Activated CD8-positive, alpha-beta memory T cell treated with anti-CD3 and anti-CD28 coated beads, Interleukin-2, amount 10 ng/mL, durations not matched to agents 7 days and 5 days (primary cell): ENCODE results near the gene C1QTNF3. TPM values are rescaled to one million over a fixed set of nuclear protein-coding genes. Genes with fewer than 3 reads are reported as not detected.
"Not testable (repeated sequence)": the region's sequence is repeated elsewhere in the genome, so short reads cannot be mapped to it uniquely, and the experiment has no call there.

Source experiments
- ATAC-seq: fragments of 150-1000 bp; cut with Tn5 transposase; one replicate; pipeline ENCODE4 v1.10.0; 2021; ENCODE audit warnings: moderate library complexity
- CTCF ChIA-PET: fragments of 350-600 bp; sonication (Branson Sonifier 250); formaldehyde crosslinking; loops from one replicate; lab custom pipeline; 2021; ENCODE audit warnings: antibody characterized with exemption; lab: Charles Lee
- DNase-seq: peaks from one replicate; pipeline ENCODE4 v3.0.0-alpha.2; 2020
- H3K27ac Mint-ChIP-seq: one replicate; pipeline ENCODE4 v1.8.0; 2021; ENCODE audit warnings: mild to moderate bottlenecking, mixed read lengths
- H3K27me3 Mint-ChIP-seq: one replicate; pipeline ENCODE4 v1.8.0; 2021; ENCODE audit warnings: mixed read lengths
- H3K36me3 Mint-ChIP-seq: one replicate; pipeline ENCODE4 v1.8.0; 2021; ENCODE audit warnings: mild to moderate bottlenecking, mixed read lengths
- H3K4me1 Mint-ChIP-seq: one replicate; pipeline ENCODE4 v1.8.0; 2021; ENCODE audit warnings: mixed read lengths
- H3K4me3 Mint-ChIP-seq: one replicate; pipeline ENCODE4 v1.8.0; 2021; ENCODE audit warnings: mild to moderate bottlenecking, moderate library complexity, mixed read lengths
- H3K9me3 Mint-ChIP-seq: one replicate; pipeline ENCODE4 v1.8.0; 2022; ENCODE audit warnings: low read depth, mixed read lengths
- total RNA-seq, 2 experiments: library from RNA; stranded (reverse); gene quantifications; one replicate each; pipeline ENCODE4 v1.2.3, GENCODE V29; 2021

C1QTNF3 gene
- total RNA-seq, 2 experiments from 2014 or later = 2.7 to 3.8 TPM

DNA sequence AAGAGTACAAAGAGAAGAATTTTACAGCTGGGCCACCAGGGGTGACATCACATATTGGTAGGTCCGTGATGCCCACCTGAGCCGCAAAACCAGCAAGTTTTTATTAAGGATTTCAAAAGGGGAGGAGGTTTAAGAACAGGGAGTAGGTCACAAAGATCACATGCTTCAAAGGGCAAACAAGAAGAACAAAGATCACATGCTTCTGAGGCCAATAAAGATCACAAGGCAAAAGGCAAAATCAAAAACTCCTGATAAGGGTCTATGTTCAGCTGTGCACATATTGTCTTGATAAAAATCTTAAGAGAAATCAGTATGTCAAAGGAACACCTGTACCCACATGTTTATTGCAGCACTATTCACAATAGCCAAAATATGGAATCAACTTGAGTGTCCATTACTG, 32.9 kb downstream of the C1QTNF3 start:
- DNase-seq, ATAC-seq, H3K27me3 Mint-ChIP-seq, H3K27ac Mint-ChIP-seq, H3K9me3 Mint-ChIP-seq, CTCF ChIA-PET, H3K4me3 Mint-ChIP-seq: not testable (repeated sequence)
- peaks cover 35% of the 10 kb centered on the region for H3K4me1 Mint-ChIP-seq
- peaks cover 12% of the 10 kb centered on the region for H3K36me3 Mint-ChIP-seq

DNA sequence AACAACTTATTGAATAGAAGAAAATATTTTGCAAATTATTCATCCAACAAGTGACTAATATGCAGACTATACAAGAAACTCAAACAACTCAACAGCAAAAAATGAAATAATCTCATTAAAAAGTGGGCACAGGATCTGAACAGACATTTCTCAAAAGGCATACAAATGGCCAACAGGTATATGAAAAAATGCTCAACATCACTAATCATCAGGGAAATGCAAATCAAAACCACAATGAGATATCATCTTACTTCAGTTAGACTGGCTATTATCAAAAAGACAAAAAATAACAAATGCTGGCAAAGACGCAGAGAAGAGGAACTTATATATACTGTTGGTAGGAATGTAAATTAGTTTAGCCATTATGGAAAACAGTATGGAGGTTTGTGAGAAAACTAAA, 33.4 kb downstream of the C1QTNF3 start:
- H3K36me3 Mint-ChIP-seq = peaks cover 10% of the 10 kb centered on the region
- no peak overlapping the region for H3K4me3 Mint-ChIP-seq
- ATAC-seq (no peak), DNase-seq (no peak)
- no peak overlapping the region for H3K27ac Mint-ChIP-seq
- H3K27me3 Mint-ChIP-seq = no peaks in the 10 kb centered on the region
- peaks cover 3% of the 10 kb centered on the region for H3K9me3 Mint-ChIP-seq
- peaks cover 34% of the 10 kb centered on the region for H3K4me1 Mint-ChIP-seq
- CTCF ChIA-PET = no interaction called here

DNA sequence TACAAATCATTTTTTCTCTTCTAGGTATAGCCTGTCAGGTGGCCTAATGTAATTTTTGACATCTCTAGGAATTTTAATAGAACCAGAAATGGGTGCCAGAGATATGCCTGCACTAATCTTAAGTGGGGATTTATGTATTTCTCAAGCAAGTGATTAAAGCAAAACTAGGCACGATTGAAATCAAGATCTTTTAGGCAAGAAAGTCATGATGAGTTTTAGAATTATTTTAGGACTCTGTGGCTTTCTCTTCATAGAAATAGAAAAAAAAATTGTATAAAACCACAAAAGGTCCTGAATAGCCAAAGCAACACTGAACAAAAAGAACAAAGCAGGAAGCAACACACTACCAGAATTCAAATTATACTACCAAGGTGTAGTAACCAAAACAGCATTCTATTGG, 34.2 kb downstream of the C1QTNF3 start:
- Mint-ChIP-seq H3K4me1 (peaks cover 34% of the 10 kb centered on the region), H3K36me3 (peaks cover 13% of the 10 kb centered on the region), H3K4me3 (peak overlapping the region; percentile 73), H3K27ac (peak overlapping the region; percentile 91), H3K27me3 (no peaks in the 10 kb centered on the region), H3K9me3 (peaks cover 2% of the 10 kb centered on the region)
- DNase-seq (no peak), ATAC-seq (no peak)
- CTCF ChIA-PET = interaction anchor here (0.7 to 3.9 kb wide), 3 partner anchors 12 to 14 kb away, joined by 3 to 28 read pairs (median 5); no protein-coding TSS in a partner anchor

- peaks cover 17% of the 10 kb centered on the region for H3K36me3 Mint-ChIP-seq
- no peaks in the 10 kb centered on the region for H3K27me3 Mint-ChIP-seq
- H3K27ac Mint-ChIP-seq = peak within 1 kb of the TSS; percentile 91
- peaks cover 34% of the 10 kb centered on the region for H3K4me1 Mint-ChIP-seq
- ATAC-seq (peak; percentile 89), DNase-seq (peak; percentile 88)
- CTCF ChIA-PET = interaction anchor here (0.7 to 3.9 kb wide), 3 partner anchors 11 to 14 kb away, joined by 3 to 28 read pairs (median 5); no protein-coding TSS in a partner anchor
- H3K4me3 Mint-ChIP-seq = peak within 1 kb of the TSS; percentile 73
- no peaks in the 10 kb centered on the region for H3K9me3 Mint-ChIP-seq
Measured at GRCh38 chr5:34007621-34008600, 35.1 kb downstream of the C1QTNF3 start, which contains the start of gene AMACR. Gene AMACR, minus strand, starts transcription at chr5:34008050. Its CDS starts 31 bp downstream, at chr5:34008019.

GRCh38 chr5:34007201-34007620, 35.8 kb downstream of the C1QTNF3 start:
- no peak for ATAC-seq
- Mint-ChIP-seq H3K27me3 (no peaks in the 10 kb centered on the region), H3K36me3 (peaks cover 18% of the 10 kb centered on the region), H3K4me1 (peaks cover 34% of the 10 kb centered on the region), H3K4me3 (peak overlapping the region; percentile 73), H3K9me3 (no peaks in the 10 kb centered on the region), H3K27ac (peak overlapping the region; percentile 71)
- DNase-seq = no peak
- CTCF ChIA-PET = interaction anchor here (1.1 to 3.9 kb wide), 2 partner anchors 8 to 10 kb away, joined by 3 to 28 read pairs; no protein-coding TSS in a partner anchor

GRCh38 chr5:34005681-34006080, 37.3 kb downstream of the C1QTNF3 start:
- H3K9me3 Mint-ChIP-seq = no peaks in the 10 kb centered on the region
- ATAC-seq = no peak
- peaks cover 32% of the 10 kb centered on the region for H3K4me1 Mint-ChIP-seq
- no peak overlapping the region for H3K27ac Mint-ChIP-seq
- CTCF ChIA-PET = interaction anchor here (1.2 to 3.9 kb wide), 2 partner anchors 9 to 43 kb away, joined by 3 to 28 read pairs; no protein-coding TSS in a partner anchor
- H3K36me3 Mint-ChIP-seq = peaks cover 18% of the 10 kb centered on the region
- H3K4me3 Mint-ChIP-seq = no peak overlapping the region
- H3K27me3 Mint-ChIP-seq = no peaks in the 10 kb centered on the region
- no peak for DNase-seq

- Mint-ChIP-seq H3K36me3 (peaks cover 18% of the 10 kb centered on the region), H3K27ac (no peak overlapping the region), H3K4me3 (no peak overlapping the region), H3K4me1 (peaks cover 32% of the 10 kb centered on the region), H3K27me3 (no peaks in the 10 kb centered on the region), H3K9me3 (no peaks in the 10 kb centered on the region)
- ATAC-seq = no peak
- DNase-seq = no peak
- CTCF ChIA-PET = interaction anchor here (1.2 to 3.9 kb wide), 2 partner anchors 8 to 43 kb away, joined by 3 to 28 read pairs; no protein-coding TSS in a partner anchor
Measured at GRCh38 chr5:34005211-34005610, 37.8 kb downstream of the C1QTNF3 start.

- Mint-ChIP-seq H3K4me1 (peaks cover 27% of the 10 kb centered on the region), H3K4me3 (no peak overlapping the region), H3K36me3 (peaks cover 18% of the 10 kb centered on the region)
Measured at GRCh38 chr5:34003941-34004340, 39.1 kb downstream of the C1QTNF3 start.

GRCh38 chr5:34002629-34003328, 40.2 kb downstream of the C1QTNF3 start:
- H3K9me3 Mint-ChIP-seq = no peaks in the 10 kb centered on the region
- ATAC-seq (no peak), DNase-seq (no peak)
- no peak overlapping the region for H3K27ac Mint-ChIP-seq
- CTCF ChIA-PET = interaction anchor here (1.0 to 1.2 kb wide), 2 partner anchors 32 to 567 kb away, joined by 3 to 4 read pairs; no protein-coding TSS in a partner anchor
- H3K36me3 Mint-ChIP-seq = peaks cover 18% of the 10 kb centered on the region
- H3K4me1 Mint-ChIP-seq = peaks cover 21% of the 10 kb centered on the region
- no peaks in the 10 kb centered on the region for H3K27me3 Mint-ChIP-seq
- no peak overlapping the region for H3K4me3 Mint-ChIP-seq

More at GRCh38 chr5:34003941-34004340, 39.1 kb downstream of the C1QTNF3 start:
- H3K27me3 Mint-ChIP-seq = no peaks in the 10 kb centered on the region
- no peak overlapping the region for H3K27ac Mint-ChIP-seq
- CTCF ChIA-PET = interaction anchor here (1.0 to 1.2 kb wide), 2 partner anchors 34 to 569 kb away, joined by 3 to 4 read pairs; no protein-coding TSS in a partner anchor
- no peak for ATAC-seq
- no peaks in the 10 kb centered on the region for H3K9me3 Mint-ChIP-seq
- no peak for DNase-seq

DNA sequence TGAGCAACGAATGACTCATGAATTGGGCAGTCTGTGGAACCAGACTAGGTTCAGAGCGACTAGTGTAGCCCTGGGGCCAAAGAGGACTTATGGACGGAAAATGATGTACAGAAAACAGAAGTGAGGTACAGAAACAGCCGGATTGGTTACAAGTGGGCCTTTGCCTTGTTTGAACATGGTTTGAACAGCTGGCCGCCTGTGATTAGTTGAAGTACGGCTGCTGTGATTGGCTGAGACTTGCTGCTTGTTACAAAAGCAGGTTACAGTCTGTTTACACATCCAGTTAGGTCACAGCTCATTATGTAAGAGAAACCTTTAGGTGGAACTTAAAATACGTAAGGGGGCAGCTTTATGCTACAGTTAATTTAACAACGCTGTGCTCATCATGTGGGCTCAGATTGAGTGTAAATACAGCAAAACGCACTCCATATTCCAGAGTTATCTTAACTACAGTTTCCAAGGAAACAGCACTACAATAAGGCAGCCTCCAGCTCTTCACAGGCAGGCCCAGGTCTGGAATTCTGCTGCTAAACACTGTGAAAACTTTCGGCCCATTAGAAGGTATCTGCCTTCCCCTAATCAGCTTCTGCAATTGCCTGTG, 41.7 kb downstream of the C1QTNF3 start:
- Mint-ChIP-seq H3K4me1 (peaks cover 18% of the 10 kb centered on the region), H3K4me3 (no peak overlapping the region), H3K9me3 (no peaks in the 10 kb centered on the region), H3K27ac (no peak overlapping the region), H3K27me3 (no peaks in the 10 kb centered on the region), H3K36me3 (peaks cover 21% of the 10 kb centered on the region)
- DNase-seq (no peak), ATAC-seq (no peak)
- CTCF ChIA-PET = no interaction called here

DNA sequence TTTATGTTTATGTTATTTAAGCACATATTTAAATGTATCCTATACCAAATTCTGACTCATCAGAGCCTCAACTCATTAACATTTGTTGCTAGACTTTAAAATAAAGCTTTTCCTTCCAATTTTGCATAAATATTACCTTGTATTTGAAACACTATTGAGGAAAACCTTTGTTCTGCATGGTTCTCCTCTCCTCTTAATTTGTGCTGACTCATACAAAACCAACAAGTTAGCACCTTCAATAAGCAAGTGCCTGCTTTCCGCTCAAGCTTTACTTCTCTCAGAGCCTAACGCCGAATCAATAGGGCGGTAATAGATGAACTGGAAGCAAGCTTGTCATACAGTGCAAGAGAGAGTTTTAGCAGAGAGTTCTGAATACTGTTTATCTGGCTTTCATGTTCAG, 43.0 kb downstream of the C1QTNF3 start:
- DNase-seq (no peak), ATAC-seq (no peak)
- Mint-ChIP-seq H3K4me3 (no peak overlapping the region), H3K27me3 (no peaks in the 10 kb centered on the region), H3K27ac (no peak overlapping the region), H3K36me3 (peaks cover 14% of the 10 kb centered on the region), H3K4me1 (peaks cover 19% of the 10 kb centered on the region), H3K9me3 (no peaks in the 10 kb centered on the region)
- CTCF ChIA-PET = no interaction called here

GRCh38 chr5:33997331-33997983, 45.6 kb downstream of the C1QTNF3 start:
- peaks cover 29% of the 10 kb centered on the region for H3K4me1 Mint-ChIP-seq
- no peak overlapping the region for H3K4me3 Mint-ChIP-seq
- no peak overlapping the region for H3K27ac Mint-ChIP-seq
- no peaks in the 10 kb centered on the region for H3K9me3 Mint-ChIP-seq
- H3K27me3 Mint-ChIP-seq = no peaks in the 10 kb centered on the region
- peak; percentile 68 for ATAC-seq
- DNase-seq = peak; percentile 48
- CTCF ChIA-PET = interaction anchor here (0.6 to 4.3 kb wide), 9 partner anchors 10 to 1639 kb away, joined by 3 to 28 read pairs (median 3); partner anchors contain the start of gene AMACR
- H3K36me3 Mint-ChIP-seq = peaks cover 7% of the 10 kb centered on the region
